HepG2 (cell line): ENCODE results near the gene P2RX2. TPM values are rescaled to one million over a fixed set of nuclear protein-coding genes. Genes with fewer than 3 reads are reported as not detected.

Experiments used
- AGO2 ChIP-seq: fragments of 200-400 bp; formaldehyde crosslinking; optimal IDR thresholded peaks from 2 replicates; pipeline ENCODE3; 2017; ENCODE audit warnings: mild to moderate bottlenecking, low read depth, low read length, moderate library complexity
- CEBPG ChIP-seq: IDR thresholded peaks from 2 replicates; pipeline ENCODE4 v1.6.1; 2016
- CENPT ChIP-seq: sonication (generic); formaldehyde crosslinking; IDR thresholded peaks from 2 replicates; pipeline ENCODE4 v1.8.0; 2022; ENCODE audit warnings: low read depth, mild to moderate bottlenecking, moderate library complexity, missing genetic modification reagents
- CREM ChIP-seq, 2 experiments: sonication (generic) in 1 of 2; formaldehyde crosslinking in 1 of 2; IDR thresholded peaks; 2 replicates each; pipeline versions ENCODE4 v1.4.0 to v1.6.1; 2016 to 2020; ENCODE audit warnings: antibody characterized with exemption in 1 of 2, mild to moderate bottlenecking in 1 of 2, missing genetic modification reagents in 1 of 2
- FOXP1 ChIP-seq, 2 experiments: fragments of 450-650 bp in 1 of 2; IDR thresholded peaks; 2 replicates each; pipeline ENCODE4 v1.6.1; 2017 to 2018; ENCODE audit warnings: antibody characterized with exemption in 1 of 2
- HIC2 ChIP-seq: sonication (generic); formaldehyde crosslinking; IDR thresholded peaks from 2 replicates; pipeline ENCODE4 v1.9.0; 2022; ENCODE audit warnings: low read depth, missing genetic modification reagents
- HOXA3 ChIP-seq: sonication (generic); formaldehyde crosslinking; IDR thresholded peaks from 2 replicates; pipeline ENCODE4 v1.5.0; 2020; ENCODE audit warnings: missing genetic modification reagents
- KDM1A ChIP-seq: IDR thresholded peaks from 2 replicates; pipeline ENCODE4 v1.6.1; 2016; ENCODE audit warnings: missing compliant biosample characterization
- MNT ChIP-seq: fragments of 450-650 bp; IDR thresholded peaks from 2 replicates; pipeline ENCODE4 v1.6.1; 2016
- NR3C1 ChIP-seq: sonication (generic); formaldehyde crosslinking; IDR thresholded peaks from 2 replicates; pipeline ENCODE4 v1.4.0; 2020; ENCODE audit warnings: missing genetic modification reagents
- RARA ChIP-seq: IDR thresholded peaks from 2 replicates; pipeline ENCODE4 v1.6.1; 2016; ENCODE audit warnings: missing genetic modification reagents, missing compliant biosample characterization
- TCF7 ChIP-seq: sonication (generic); IDR thresholded peaks from 2 replicates; pipeline ENCODE4 v1.6.1; 2016; ENCODE audit warnings: antibody characterized with exemption, low read depth
- TEAD2 ChIP-seq: sonication (generic); formaldehyde crosslinking; IDR thresholded peaks from 2 replicates; pipeline ENCODE4 v1.9.0; 2021; ENCODE audit warnings: missing genetic modification reagents
- THAP11 ChIP-seq: IDR thresholded peaks from 2 replicates; pipeline ENCODE4 v1.6.1; 2016; ENCODE audit warnings: missing biosample characterization, missing genetic modification reagents
- ZFX ChIP-seq: sonication (generic); formaldehyde crosslinking; IDR thresholded peaks from 2 replicates; pipeline ENCODE4 v1.4.0; 2020; ENCODE audit warnings: mild to moderate bottlenecking, low read depth, missing genetic modification reagents, moderate library complexity
- ZNF205 ChIP-seq: IDR thresholded peaks from 2 replicates; pipeline ENCODE4 v1.6.1; 2018; ENCODE audit warnings: missing biosample characterization, missing genetic modification reagents
- ZNF318 ChIP-seq: sonication (generic); formaldehyde crosslinking; IDR thresholded peaks from 2 replicates; pipeline ENCODE4 v1.4.0; 2020; ENCODE audit warnings: mild to moderate bottlenecking, missing genetic modification reagents
- ZNF773 ChIP-seq: sonication (generic); formaldehyde crosslinking; IDR thresholded peaks from 2 replicates; pipeline ENCODE4 v1.4.0; 2020; ENCODE audit warnings: missing genetic modification reagents, borderline replicate concordance
- polyA plus RNA-seq, 8 experiments: library from polyadenylated mRNA; depleted of rRNA in 3 of 8; stranded (reverse) in 7 of 8; unstranded in 1 of 8; fragments of >200 nt; fragmentation: Illumina TruSeq in 4 of 8; extraction: Trizol in 4 of 8; gene quantifications; 2 replicates each; pipeline versions ENCODE4 v1.2.1 to v1.2.3, GENCODE V29; 2011 to 2016; ENCODE audit warnings: low read depth in 4 of 8, missing spikeins in 1 of 8, mixed read lengths in 1 of 8; ENCODE audit not compliant: insufficient read depth in 1 of 8
- total RNA-seq, 5 experiments: library from RNA; depleted of rRNA; stranded (reverse); fragments of >200 nt; fragmentation: Illumina TruSeq; extraction: Trizol; gene quantifications; 2 replicates each; pipeline ENCODE4 v1.2.3, GENCODE V29; 2016; ENCODE audit warnings: low read depth in 1 of 5

The P2RX2 gene
- total and polyA plus RNA-seq, 2 of the 13 experiments (the other 11 are each of a cell fraction or from before 2014, with no cell fraction given): not detected

GRCh38 chr12:132608231-132609171, 10.1 kb upstream of the P2RX2 start (continued):
- TF ChIP-seq HIC2 (peak; percentile 88), KDM1A (CRISPR knock-in tag) (no peak), ZFX (CRISPR knock-in tag) (peak; percentile 55; the same call in 1 of the 2 replicates), ZNF318 (CRISPR knock-in tag) (no peak), RARA (CRISPR knock-in tag) (peak; percentile 93), HOXA3 (peak; percentile 69), CEBPG (0 out of 2 replicates have a peak, but pooled peaks have one; percentile 11), THAP11 (no peak; the same call in 1 of the 2 replicates), CENPT (no peak), MNT (no peak), CREM (IDR thresholded peaks at IDR 0.05) (peak; percentile 47), CREM (CRISPR knock-in tag; IDR thresholded peaks at IDR 0.05) (no peak), ZNF205 (peak; percentile 57; the same call in 1 of the 2 replicates), TCF7 (peak; percentile 85), FOXP1 (IDR thresholded peaks at IDR 0.05) (no peak), FOXP1 (CRISPR knock-in tag; IDR thresholded peaks at IDR 0.05) (0 out of 2 replicates have a peak, but pooled peaks have one; percentile 11), ZNF773 (CRISPR knock-in tag) (no peak), NR3C1 (CRISPR knock-in tag) (no peak), AGO2 (no peak), TEAD2 (CRISPR knock-in tag) (0 out of 2 replicates have a peak, but pooled peaks have one; percentile 42)
